HG02938 (cell line): ENCODE results near the gene ITPK1.

Experiments used
- ATAC-seq: cut with Tn5 transposase; IDR thresholded peaks from one replicate; pipeline ENCODE4 v1.9.1; 2021; ENCODE audit warnings: mild to moderate bottlenecking, moderate library complexity; ENCODE audit not compliant: unreplicated experiment

The ITPK1 gene

GRCh38 chr14:92905667-92906066 is 210.1 kb downstream of the ITPK1 start:
- no peak for ATAC-seq

GRCh38 chr14:92903359-92903758 is 212.4 kb downstream of the ITPK1 start:
- ATAC-seq = no peak

GRCh38 chr14:92902726-92903125 is 213.0 kb downstream of the ITPK1 start:
- ATAC-seq = no peak

GRCh38 chr14:92902191-92902590 is 213.5 kb downstream of the ITPK1 start:
- no peak for ATAC-seq

- no peak for ATAC-seq
These were observed 215.1 kb downstream of the ITPK1 start for GRCh38 chr14:92900660-92901059.

GRCh38 chr14:92898566-92899131 is 217.1 kb downstream of the ITPK1 start:
- ATAC-seq = no peak

GRCh38 chr14:92897922-92898565 is 217.7 kb downstream of the ITPK1 start:
- ATAC-seq = no peak

GRCh38 chr14:92895352-92895878 is 220.3 kb downstream of the ITPK1 start:
- no peak for ATAC-seq

- ATAC-seq = no peak
These were observed 223.1 kb downstream of the ITPK1 start for GRCh38 chr14:92892589-92892988.

GRCh38 chr14:92890830-92891588 is 224.7 kb downstream of the ITPK1 start:
- no peak for ATAC-seq

GRCh38 chr14:92888896-92889295 is 226.8 kb downstream of the ITPK1 start:
- ATAC-seq = no peak

- no peak for ATAC-seq
These were observed 228.6 kb downstream of the ITPK1 start for GRCh38 chr14:92887157-92887556.
